Activated CD4-positive, alpha-beta T cell treated with anti-CD3 and anti-CD28 coated beads, Interleukin-2, amount 10 ng/mL, durations not matched to agents 24 days and 14 days (primary cell): Measurements from ENCODE around the gene OR4E1. TPM values are rescaled to one million over a fixed set of nuclear protein-coding genes. Genes with fewer than 3 reads are reported as not detected.
"Not testable (repeated sequence)": the region's sequence is repeated elsewhere in the genome, so short reads cannot be mapped to it uniquely, and the experiment has no call there.

Experiments
- DNase-seq: peaks from one replicate; pipeline ENCODE4 v3.0.0; 2022
- H3K27ac Mint-ChIP-seq: one replicate; pipeline ENCODE4 v1.8.0; 2022; ENCODE audit warnings: mild to moderate bottlenecking, mixed read lengths
- H3K27me3 Mint-ChIP-seq: one replicate; pipeline ENCODE4 v1.8.0; 2022; ENCODE audit warnings: mixed read lengths
- H3K36me3 Mint-ChIP-seq: one replicate; pipeline ENCODE4 v1.8.0; 2022; ENCODE audit warnings: low read depth, mild to moderate bottlenecking, mixed read lengths
- H3K4me1 Mint-ChIP-seq: one replicate; pipeline ENCODE4 v1.8.0; 2021; ENCODE audit warnings: mixed read lengths
- H3K4me3 Mint-ChIP-seq: one replicate; pipeline ENCODE4 v1.8.0; 2022; ENCODE audit warnings: mild to moderate bottlenecking, moderate library complexity, mixed read lengths
- H3K9me3 Mint-ChIP-seq: one replicate; pipeline ENCODE4 v1.8.0; 2021; ENCODE audit warnings: mixed read lengths
- intact Hi-C: fragments of 100-400 bp; cut with micrococcal nuclease; formaldehyde crosslinking; loops from one replicate; pipeline ENCODE4 v1.15.1; 2023
- total RNA-seq: library from RNA; stranded (reverse); gene quantifications from 2 replicates; pipeline ENCODE4 v1.2.3, GENCODE V29; 2022

OR4E1 gene
- total RNA-seq, 1 donor from 2014 or later, result not detected

DNA sequence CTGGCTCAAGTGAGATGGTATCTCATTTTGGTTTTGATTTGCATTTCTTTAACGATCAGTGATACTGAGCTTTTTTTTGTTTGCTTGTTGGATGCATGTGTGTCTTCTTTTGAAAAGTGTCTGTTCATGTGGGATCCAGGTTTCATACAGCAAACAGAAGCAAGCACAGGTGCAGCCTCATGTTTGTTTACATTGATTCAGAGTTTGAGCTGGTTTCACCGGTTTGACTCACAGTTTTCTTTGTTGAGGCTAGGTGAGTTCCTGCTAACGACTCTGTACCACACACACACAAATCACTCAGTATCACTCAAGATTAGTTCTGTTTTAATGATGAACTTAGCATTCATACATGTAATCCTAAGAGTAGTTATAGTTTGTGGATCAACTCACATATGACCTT is 42.5 kb downstream of the OR4E1 start:
- no peak overlapping the region for H3K27ac Mint-ChIP-seq
- H3K4me3 Mint-ChIP-seq, result no peak overlapping the region
- H3K4me1 Mint-ChIP-seq, result no peaks in the 10 kb centered on the region
- H3K36me3 Mint-ChIP-seq, result no peaks in the 10 kb centered on the region
- no peak for DNase-seq
- intact Hi-C loops, result no loop called here
- H3K9me3 Mint-ChIP-seq, result no peaks in the 10 kb centered on the region
- H3K27me3 Mint-ChIP-seq, result peaks cover 9% of the 10 kb centered on the region

DNA sequence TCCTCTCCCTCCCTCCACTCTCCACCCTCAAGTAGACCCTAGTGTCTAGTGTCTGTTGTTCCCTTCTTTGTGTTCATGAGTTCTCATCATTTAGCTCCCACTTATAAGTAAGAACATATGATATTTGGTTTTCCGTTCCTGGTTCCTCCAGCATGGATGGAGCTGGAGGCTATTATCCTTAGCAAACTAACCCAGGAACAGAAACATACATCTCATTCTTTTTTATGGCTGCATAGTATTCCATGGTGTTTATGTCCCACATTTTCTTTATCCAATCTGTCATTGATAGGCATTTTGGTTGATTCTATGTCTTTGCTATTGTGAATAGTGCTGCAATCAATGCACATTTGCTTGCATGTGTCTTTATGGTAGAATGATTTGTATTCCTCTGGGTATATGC is 43.1 kb downstream of the OR4E1 start:
- H3K9me3 Mint-ChIP-seq, H3K36me3 Mint-ChIP-seq, intact Hi-C loops, H3K4me1 Mint-ChIP-seq, H3K4me3 Mint-ChIP-seq, H3K27me3 Mint-ChIP-seq, H3K27ac Mint-ChIP-seq, DNase-seq: not testable (repeated sequence)

DNA sequence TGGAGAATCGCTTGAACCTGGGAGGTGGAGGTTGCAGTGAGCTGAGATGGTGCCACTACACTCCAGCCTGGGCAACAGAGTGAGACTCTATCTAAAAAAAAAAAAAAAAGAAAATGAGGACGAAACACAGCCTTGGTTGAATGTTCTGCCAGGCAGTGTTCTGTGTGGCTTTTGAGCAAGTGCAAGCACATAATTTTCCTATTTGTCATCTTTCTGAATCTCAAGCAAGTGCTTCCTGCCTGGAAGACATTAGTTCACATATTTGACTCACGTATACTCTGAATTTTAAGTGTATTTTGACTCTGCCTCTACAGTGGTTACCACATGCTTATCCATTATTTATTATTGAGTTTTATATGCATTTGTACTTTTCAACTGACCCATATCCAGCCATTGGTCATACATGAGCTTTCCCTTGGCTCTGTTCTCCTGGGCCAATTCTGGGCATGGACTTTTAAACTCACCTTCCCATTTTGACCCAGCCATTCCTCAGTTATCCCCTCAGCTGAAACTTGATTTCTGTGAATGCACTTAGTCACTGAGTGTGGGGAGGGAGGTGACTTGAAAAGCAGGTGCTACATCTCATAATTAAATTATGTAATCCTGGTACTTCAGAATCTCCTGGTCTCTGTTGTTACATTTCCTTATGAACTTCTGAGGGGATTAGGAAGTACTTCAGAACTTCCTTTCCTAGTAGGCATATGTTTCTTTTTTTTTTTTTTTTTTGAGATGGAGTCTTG is 47.0 kb downstream of the OR4E1 start:
- intact Hi-C loops, result no loop called here
- DNase-seq, result no peak
- Mint-ChIP-seq H3K27me3 (peaks cover 12% of the 10 kb centered on the region), H3K4me1 (no peaks in the 10 kb centered on the region), H3K27ac (no peak overlapping the region), H3K4me3 (no peak overlapping the region), H3K9me3 (no peaks in the 10 kb centered on the region), H3K36me3 (no peaks in the 10 kb centered on the region)

Other genes with a start within 250 kb of the OR4E1 start
- gene CHD8, start 217.7 kb downstream of the OR4E1 start, total RNA-seq, result 104 and 115 TPM in 2 replicates
- gene RAB2B, start 196.9 kb downstream of the OR4E1 start, total RNA-seq, result 26.5 and 30.1 TPM in 2 replicates
- 75.9 and 82.8 TPM in 2 replicates for gene TOX4, start 196.6 kb downstream of the OR4E1 start, total RNA-seq
- gene METTL3, start 162.5 kb downstream of the OR4E1 start, total RNA-seq, result 72.9 and 81.7 TPM in 2 replicates
- gene SALL2, start 147.5 kb downstream of the OR4E1 start, total RNA-seq, result 1.6 and 1.7 TPM in 2 replicates
- not detected in 2 replicates for gene OR10G3, start 93.7 kb downstream of the OR4E1 start, total RNA-seq
- not detected in 2 replicates for gene OR10G2, start 38.9 kb downstream of the OR4E1 start, total RNA-seq
- gene OR4E2, start 20.0 kb downstream of the OR4E1 start, total RNA-seq, result not detected in 2 replicates